ENCODE data around the gene BBS9. TPM values are rescaled to one million over a fixed set of nuclear protein-coding genes. Genes with fewer than 3 reads are reported as not detected.

The BBS9 gene
- total RNA-seq, 1 experiment from 2014 or later, result 4.7 TPM

GRCh38 chr7:33326485-33326848 lies 197.1 kb downstream of the BBS9 start:
- Mint-ChIP-seq H3K27ac (ENCODE audit: unreplicated experiment) (no peak overlapping the region), H3K27me3 (ENCODE audit: insufficient read depth, unreplicated experiment) (peaks cover 3% of the 10 kb centered on the region), H3K36me3 (ENCODE audit: insufficient read depth, unreplicated experiment) (no peaks in the 10 kb centered on the region), H3K4me1 (ENCODE audit: low read depth, unreplicated experiment) (no peaks in the 10 kb centered on the region), H3K9me3 (ENCODE audit: unreplicated experiment) (no peaks in the 10 kb centered on the region), H3K4me3 (ENCODE audit: unreplicated experiment) (no peak overlapping the region)
- Histone ChIP-seq H3K4me1 (no peaks in the 10 kb centered on the region), H3K36me3 (ENCODE audit: control insufficient read depth, insufficient read depth, low read length) (no peaks in the 10 kb centered on the region), H3K4me3 (ENCODE audit: low read depth, low read length) (no peak overlapping the region), H3K9me3 (no peaks in the 10 kb centered on the region), H3K27me3 (replicated peaks; ENCODE audit: control insufficient read depth, insufficient read depth, low read length) (no peaks in the 10 kb centered on the region)
- TF ChIP-seq, protein P1, sequence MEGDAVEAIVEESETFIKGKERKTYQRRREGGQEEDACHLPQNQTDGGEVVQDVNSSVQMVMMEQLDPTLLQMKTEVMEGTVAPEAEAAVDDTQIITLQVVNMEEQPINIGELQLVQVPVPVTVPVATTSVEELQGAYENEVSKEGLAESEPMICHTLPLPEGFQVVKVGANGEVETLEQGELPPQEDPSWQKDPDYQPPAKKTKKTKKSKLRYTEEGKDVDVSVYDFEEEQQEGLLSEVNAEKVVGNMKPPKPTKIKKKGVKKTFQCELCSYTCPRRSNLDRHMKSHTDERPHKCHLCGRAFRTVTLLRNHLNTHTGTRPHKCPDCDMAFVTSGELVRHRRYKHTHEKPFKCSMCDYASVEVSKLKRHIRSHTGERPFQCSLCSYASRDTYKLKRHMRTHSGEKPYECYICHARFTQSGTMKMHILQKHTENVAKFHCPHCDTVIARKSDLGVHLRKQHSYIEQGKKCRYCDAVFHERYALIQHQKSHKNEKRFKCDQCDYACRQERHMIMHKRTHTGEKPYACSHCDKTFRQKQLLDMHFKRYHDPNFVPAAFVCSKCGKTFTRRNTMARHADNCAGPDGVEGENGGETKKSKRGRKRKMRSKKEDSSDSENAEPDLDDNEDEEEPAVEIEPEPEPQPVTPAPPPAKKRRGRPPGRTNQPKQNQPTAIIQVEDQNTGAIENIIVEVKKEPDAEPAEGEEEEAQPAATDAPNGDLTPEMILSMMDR (IDR thresholded peaks at IDR 0.05; ENCODE audit: insufficient read depth in 1 of 2, low read depth in 1 of 2, low read length in 1 of 2, severe bottlenecking in 1 of 2, unreplicated experiment in 1 of 2), result no peak
- no TSS peak for BruUV-seq (replicated peaks)
- intact Hi-C loops (cut with micrococcal nuclease; ENCODE audit: unreplicated experiment), result no loop called here
- CTCF ChIA-PET, result no interaction called here
- POLR2A ChIA-PET, result no interaction called here
- DNase-seq, result no peak

DNA sequence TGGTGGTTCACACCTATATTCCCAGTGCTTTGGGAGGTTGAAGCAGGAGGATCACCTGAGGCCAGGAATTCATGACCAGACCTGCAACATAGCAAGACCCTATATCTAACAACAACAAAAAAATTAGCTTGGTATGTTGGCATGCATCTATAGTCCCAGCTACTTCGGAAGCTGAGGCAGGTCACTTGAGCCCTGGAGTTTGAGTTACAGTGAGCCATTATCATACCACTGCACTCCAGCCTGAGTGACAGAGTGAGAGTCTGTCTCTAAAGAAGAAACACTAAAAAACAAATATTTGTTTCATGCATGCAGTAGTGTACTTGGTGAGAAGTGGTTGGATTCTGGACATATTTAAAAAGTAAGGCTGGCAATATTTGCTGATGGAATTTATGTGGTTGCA lies 198.1 kb downstream of the BBS9 start:
- no peak overlapping the region for H3K4me3 Mint-ChIP-seq (ENCODE audit: unreplicated experiment)
- Histone ChIP-seq H3K27me3 (replicated peaks; ENCODE audit: control insufficient read depth, insufficient read depth, low read length) (no peaks in the 10 kb centered on the region), H3K9me3 (no peaks in the 10 kb centered on the region), H3K4me3 (ENCODE audit: low read depth, low read length) (no peak overlapping the region), H3K4me1 (no peaks in the 10 kb centered on the region), H3K36me3 (ENCODE audit: control insufficient read depth, insufficient read depth, low read length) (no peaks in the 10 kb centered on the region)
- no peaks in the 10 kb centered on the region for H3K4me1 Mint-ChIP-seq (ENCODE audit: low read depth, unreplicated experiment)
- H3K9me3 Mint-ChIP-seq (ENCODE audit: unreplicated experiment), result no peaks in the 10 kb centered on the region
- BruUV-seq (replicated peaks), result no TSS peak
- intact Hi-C loops (cut with micrococcal nuclease; ENCODE audit: unreplicated experiment), result no loop called here
- ChIA-PET CTCF (no interaction called here), POLR2A (no interaction called here)
- H3K27ac Mint-ChIP-seq (ENCODE audit: unreplicated experiment), result no peak overlapping the region
- DNase-seq, result no peak
- no peaks in the 10 kb centered on the region for H3K36me3 Mint-ChIP-seq (ENCODE audit: insufficient read depth, unreplicated experiment)
- TF ChIP-seq, protein P1 (IDR thresholded peaks at IDR 0.05; ENCODE audit: insufficient read depth in 1 of 2, low read depth in 1 of 2, low read length in 1 of 2, severe bottlenecking in 1 of 2, unreplicated experiment in 1 of 2), result no peak
- peaks cover 3% of the 10 kb centered on the region for H3K27me3 Mint-ChIP-seq (ENCODE audit: insufficient read depth, unreplicated experiment)

GRCh38 chr7:33334349-33334748 lies 205.0 kb downstream of the BBS9 start:
- DNase-seq, result peak in 1 of 2 experiments; percentile 33
- Histone ChIP-seq H3K4me1 (no peaks in the 10 kb centered on the region), H3K4me3 (ENCODE audit: low read depth, low read length) (no peak overlapping the region), H3K36me3 (ENCODE audit: control insufficient read depth, insufficient read depth, low read length) (no peaks in the 10 kb centered on the region), H3K27me3 (replicated peaks; ENCODE audit: control insufficient read depth, insufficient read depth, low read length) (no peaks in the 10 kb centered on the region; the same call in 1 of the 2 replicates), H3K9me3 (no peaks in the 10 kb centered on the region)
- no TSS peak for BruUV-seq (replicated peaks)
- Mint-ChIP-seq H3K4me1 (ENCODE audit: low read depth, unreplicated experiment) (no peaks in the 10 kb centered on the region), H3K9me3 (ENCODE audit: unreplicated experiment) (no peaks in the 10 kb centered on the region), H3K27ac (ENCODE audit: unreplicated experiment) (no peak overlapping the region), H3K27me3 (ENCODE audit: insufficient read depth, unreplicated experiment) (peaks cover 8% of the 10 kb centered on the region), H3K36me3 (ENCODE audit: insufficient read depth, unreplicated experiment) (no peaks in the 10 kb centered on the region), H3K4me3 (ENCODE audit: unreplicated experiment) (no peak overlapping the region)
- CTCF ChIA-PET, result interaction anchor here (0.6 to 1.5 kb wide), 3 partner anchors 335 to 598 kb away, joined by 3 to 7 read pairs (median 3); no protein-coding TSS in a partner anchor
- intact Hi-C loops (cut with micrococcal nuclease; ENCODE audit: unreplicated experiment), result loop anchor here (1.0 to 5.0 kb wide), 3 partner anchors 125 to 599 kb away; no protein-coding TSS in a partner anchor
- TF ChIP-seq, protein P1 (IDR thresholded peaks at IDR 0.05; ENCODE audit: insufficient read depth in 1 of 2, low read depth in 1 of 2, low read length in 1 of 2, severe bottlenecking in 1 of 2, unreplicated experiment in 1 of 2), result peak; percentile 30 to 58
- POLR2A ChIA-PET, result interaction anchor here (0.5 kb wide), 1 partner anchor 41 kb away, joined by 3 read pairs; no protein-coding TSS in a partner anchor
